ENCODE measurements around the gene COQ7.
A peak's percentile ranks its signal among the peaks of the same experiment; 100 is the strongest.

The COQ7 gene

DNA sequence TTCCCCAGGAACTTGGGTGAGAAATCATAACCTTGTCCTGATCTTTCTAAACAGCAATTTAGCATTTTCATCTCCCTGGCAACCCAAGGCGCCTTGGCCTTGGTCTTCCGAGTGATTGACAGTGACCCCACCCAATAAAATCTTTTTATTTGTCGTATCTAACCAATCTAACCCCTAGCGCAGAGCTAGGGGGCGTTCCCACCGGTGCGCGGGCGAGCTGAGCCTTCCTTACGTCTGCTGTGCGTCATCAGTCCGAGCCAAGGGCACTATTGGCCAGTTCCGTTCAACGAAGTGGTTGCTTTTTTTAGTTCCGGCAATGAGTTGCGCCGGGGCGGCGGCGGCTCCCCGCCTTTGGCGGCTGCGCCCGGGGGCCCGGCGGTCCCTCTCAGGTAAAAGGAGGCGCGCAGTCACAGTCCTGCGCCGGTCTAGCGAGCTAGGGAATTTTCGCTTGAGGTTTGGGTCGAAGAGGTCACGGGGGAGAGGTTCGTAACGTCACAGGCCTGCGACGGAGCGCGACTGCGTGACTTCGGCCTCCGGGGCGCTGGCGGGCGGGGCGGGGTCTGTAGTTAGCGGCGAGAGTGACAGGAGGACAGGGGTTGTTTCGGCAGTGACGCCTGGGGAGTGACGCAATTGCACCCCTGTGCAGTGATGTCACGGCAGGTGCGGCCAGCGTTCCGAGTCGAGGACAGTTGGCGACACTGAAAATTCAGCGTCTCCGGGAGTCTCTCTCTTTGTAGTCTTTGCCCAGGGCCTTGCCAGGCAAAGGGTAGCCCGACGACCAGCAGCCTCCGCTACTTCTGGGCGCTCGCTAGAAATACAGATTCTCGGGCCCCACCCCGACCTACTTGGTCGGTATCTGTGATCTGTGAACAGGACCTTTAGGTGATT, at the start of gene COQ7:
TSS of gene COQ7 (plus strand) at position 266 of the 888 bp plus-strand sequence. CDS start at position 317, 51 bp downstream.
- H3K27ac Mint-ChIP-seq, result peak within 1 kb of the TSS; percentile 99
- peak within 1 kb of the TSS; percentile 92 for H3K4me3 Mint-ChIP-seq
- H3K27me3 Mint-ChIP-seq (ENCODE audit: low read depth, poor library complexity), result peaks cover 4% of the 10 kb centered on the region
- no peaks in the 10 kb centered on the region for H3K9me3 Mint-ChIP-seq
- H3K4me1 Mint-ChIP-seq, result peaks cover 27% of the 10 kb centered on the region
- peak; percentile 96 for DNase-seq
- TF ChIP-seq, protein P1, sequence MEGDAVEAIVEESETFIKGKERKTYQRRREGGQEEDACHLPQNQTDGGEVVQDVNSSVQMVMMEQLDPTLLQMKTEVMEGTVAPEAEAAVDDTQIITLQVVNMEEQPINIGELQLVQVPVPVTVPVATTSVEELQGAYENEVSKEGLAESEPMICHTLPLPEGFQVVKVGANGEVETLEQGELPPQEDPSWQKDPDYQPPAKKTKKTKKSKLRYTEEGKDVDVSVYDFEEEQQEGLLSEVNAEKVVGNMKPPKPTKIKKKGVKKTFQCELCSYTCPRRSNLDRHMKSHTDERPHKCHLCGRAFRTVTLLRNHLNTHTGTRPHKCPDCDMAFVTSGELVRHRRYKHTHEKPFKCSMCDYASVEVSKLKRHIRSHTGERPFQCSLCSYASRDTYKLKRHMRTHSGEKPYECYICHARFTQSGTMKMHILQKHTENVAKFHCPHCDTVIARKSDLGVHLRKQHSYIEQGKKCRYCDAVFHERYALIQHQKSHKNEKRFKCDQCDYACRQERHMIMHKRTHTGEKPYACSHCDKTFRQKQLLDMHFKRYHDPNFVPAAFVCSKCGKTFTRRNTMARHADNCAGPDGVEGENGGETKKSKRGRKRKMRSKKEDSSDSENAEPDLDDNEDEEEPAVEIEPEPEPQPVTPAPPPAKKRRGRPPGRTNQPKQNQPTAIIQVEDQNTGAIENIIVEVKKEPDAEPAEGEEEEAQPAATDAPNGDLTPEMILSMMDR (IDR thresholded peaks at IDR 0.05), result no peak
- H3K36me3 Mint-ChIP-seq (ENCODE audit: low read depth), result peaks cover 13% of the 10 kb centered on the region

- peaks cover 17% of the 10 kb centered on the region for H3K36me3 Mint-ChIP-seq (ENCODE audit: low read depth)
- no peak overlapping the region for H3K27ac Mint-ChIP-seq
- no peak overlapping the region for H3K4me3 Mint-ChIP-seq
- no peak for DNase-seq
- no peaks in the 10 kb centered on the region for H3K9me3 Mint-ChIP-seq
- H3K27me3 Mint-ChIP-seq (ENCODE audit: low read depth, poor library complexity), result peaks cover 4% of the 10 kb centered on the region
- no peaks in the 10 kb centered on the region for H3K4me1 Mint-ChIP-seq
- TF ChIP-seq, protein P1 (IDR thresholded peaks at IDR 0.05), result no peak
Measured at GRCh38 chr16:19020689-19021088, 46.7 kb upstream of the COQ7 start.

DNA sequence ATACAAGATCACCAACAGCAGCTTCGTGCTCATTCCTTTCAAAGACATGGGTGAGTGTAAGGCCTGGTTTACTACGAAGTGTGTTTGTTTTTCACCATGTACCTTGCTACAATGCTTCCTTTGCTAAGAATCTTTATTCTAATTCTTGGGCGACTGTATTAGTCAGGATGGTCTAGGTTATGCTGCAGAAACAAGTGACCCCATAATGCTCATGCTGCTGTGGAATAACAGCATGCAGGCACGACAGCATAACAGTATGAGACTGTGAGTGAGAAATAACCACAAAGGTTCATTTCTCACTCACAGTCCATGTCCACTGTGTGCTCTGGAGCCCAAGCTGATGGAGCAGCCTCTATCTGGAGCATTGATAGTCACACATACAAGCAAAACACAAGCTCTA, 45.7 kb upstream of the COQ7 start:
- Mint-ChIP-seq H3K4me3 (no peak overlapping the region), H3K27ac (no peak overlapping the region), H3K4me1 (no peaks in the 10 kb centered on the region), H3K36me3 (ENCODE audit: low read depth) (peaks cover 17% of the 10 kb centered on the region), H3K9me3 (no peaks in the 10 kb centered on the region), H3K27me3 (ENCODE audit: low read depth, poor library complexity) (no peaks in the 10 kb centered on the region)
- DNase-seq, result no peak
- TF ChIP-seq, protein P1 (IDR thresholded peaks at IDR 0.05), result no peak

DNA sequence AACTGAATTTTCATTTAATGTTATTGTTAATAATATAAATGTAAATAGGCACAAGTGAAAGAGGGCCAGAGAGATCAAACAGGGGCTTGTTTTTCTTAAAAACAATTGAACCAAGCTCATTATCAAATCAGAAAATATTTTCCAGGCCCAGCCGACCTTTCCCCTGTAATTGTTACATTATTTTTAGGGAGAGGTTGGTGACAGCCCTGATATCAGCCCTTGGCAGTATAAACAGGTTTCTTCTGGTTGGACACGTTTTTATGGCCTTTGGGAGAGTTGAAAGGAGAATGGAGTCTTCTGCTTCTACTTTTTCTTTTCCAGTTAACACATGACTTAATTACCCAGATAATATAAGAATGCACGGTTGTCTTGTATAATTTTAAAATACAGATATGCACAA, 40.0 kb upstream of the COQ7 start:
- no peak overlapping the region for H3K4me3 Mint-ChIP-seq

GRCh38 chr16:19029980-19030379, 37.4 kb upstream of the COQ7 start:
- no peak overlapping the region for H3K4me3 Mint-ChIP-seq
- no peaks in the 10 kb centered on the region for H3K9me3 Mint-ChIP-seq
- no peaks in the 10 kb centered on the region for H3K4me1 Mint-ChIP-seq
- TF ChIP-seq, protein P1 (IDR thresholded peaks at IDR 0.05), result no peak
- H3K27ac Mint-ChIP-seq, result peak overlapping the region; percentile 42
- peaks cover 4% of the 10 kb centered on the region for H3K36me3 Mint-ChIP-seq (ENCODE audit: low read depth)
- no peak for DNase-seq
- peaks cover 8% of the 10 kb centered on the region for H3K27me3 Mint-ChIP-seq (ENCODE audit: low read depth, poor library complexity)

More for the DNA sequence above, 40.0 kb upstream of the COQ7 start:
- Mint-ChIP-seq H3K27me3 (ENCODE audit: low read depth, poor library complexity) (peaks cover 3% of the 10 kb centered on the region), H3K9me3 (no peaks in the 10 kb centered on the region), H3K4me1 (no peaks in the 10 kb centered on the region), H3K36me3 (ENCODE audit: low read depth) (peaks cover 8% of the 10 kb centered on the region), H3K27ac (no peak overlapping the region)
- no peak for DNase-seq
- TF ChIP-seq, protein P1 (IDR thresholded peaks at IDR 0.05), result no peak

DNA sequence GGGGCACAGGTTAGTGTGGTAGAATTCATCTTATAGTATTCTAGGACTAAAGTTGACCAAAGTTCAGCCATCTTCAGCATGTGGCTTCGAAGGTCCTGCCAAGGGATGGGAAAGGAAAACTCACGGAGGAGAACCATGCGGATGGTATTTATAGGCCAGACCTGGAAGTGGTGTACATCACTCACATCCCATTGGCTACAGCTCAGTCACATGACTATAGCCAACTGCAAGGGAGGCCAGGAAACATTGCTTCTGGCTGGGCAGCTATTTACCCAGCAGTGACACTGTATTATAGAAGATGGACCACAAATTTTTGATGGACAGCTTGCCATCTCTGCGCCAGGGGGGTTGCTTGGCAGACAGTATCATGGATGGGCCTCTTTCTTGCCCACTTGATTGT, 35.7 kb upstream of the COQ7 start:
- Mint-ChIP-seq H3K9me3 (peaks cover 3% of the 10 kb centered on the region), H3K36me3 (ENCODE audit: low read depth) (peaks cover 7% of the 10 kb centered on the region), H3K27me3 (ENCODE audit: low read depth, poor library complexity) (peaks cover 8% of the 10 kb centered on the region), H3K27ac (no peak overlapping the region), H3K4me1 (no peaks in the 10 kb centered on the region), H3K4me3 (no peak overlapping the region)
- TF ChIP-seq, protein P1 (IDR thresholded peaks at IDR 0.05), result no peak
- DNase-seq, result no peak
